K562 (cell line): ENCODE measurements around the gene SMOC2.

ENCODE experiments used
- ARNT ChIP-seq, 2 experiments: fragments of 450-650 bp; IDR thresholded peaks; 2 replicates each; pipeline ENCODE4 v1.6.1; 2016; ENCODE audit warnings: mild to moderate bottlenecking in 1 of 2
- CHD2 ChIP-seq: IDR thresholded peaks from 2 replicates; pipeline ENCODE4 v1.6.1; 2011; ENCODE audit warnings: low read depth, low read length
- KHSRP ChIP-seq: fragments of 450-650 bp; IDR thresholded peaks from 2 replicates; pipeline ENCODE4 v1.6.1; 2017
- ZKSCAN8 ChIP-seq: fragments of 200-800 bp; sonication (Bioruptor generic); IDR thresholded peaks from 2 replicates; pipeline ENCODE4 v1.6.1; 2016; ENCODE audit warnings: missing genetic modification characterization, missing compliant biosample characterization
- TF ChIP-seq, protein P1 (sequence below), 3 experiments: IDR thresholded peaks in 2 of 3; conservative IDR thresholded peaks in 1 of 3; 2 replicates each; pipeline ENCODE4 v1.5.1; 2011 to 2012; ENCODE audit warnings: low read length in 3 of 3, mild to moderate bottlenecking in 3 of 3, control low read depth in 2 of 3, improper control_type of control experiment in 1 of 3, inconsistent platforms in 1 of 3, low read depth in 1 of 3, mixed read lengths in 1 of 3, moderate library complexity in 1 of 3; ENCODE audit not compliant: insufficient read depth in 2 of 3

DNA sequence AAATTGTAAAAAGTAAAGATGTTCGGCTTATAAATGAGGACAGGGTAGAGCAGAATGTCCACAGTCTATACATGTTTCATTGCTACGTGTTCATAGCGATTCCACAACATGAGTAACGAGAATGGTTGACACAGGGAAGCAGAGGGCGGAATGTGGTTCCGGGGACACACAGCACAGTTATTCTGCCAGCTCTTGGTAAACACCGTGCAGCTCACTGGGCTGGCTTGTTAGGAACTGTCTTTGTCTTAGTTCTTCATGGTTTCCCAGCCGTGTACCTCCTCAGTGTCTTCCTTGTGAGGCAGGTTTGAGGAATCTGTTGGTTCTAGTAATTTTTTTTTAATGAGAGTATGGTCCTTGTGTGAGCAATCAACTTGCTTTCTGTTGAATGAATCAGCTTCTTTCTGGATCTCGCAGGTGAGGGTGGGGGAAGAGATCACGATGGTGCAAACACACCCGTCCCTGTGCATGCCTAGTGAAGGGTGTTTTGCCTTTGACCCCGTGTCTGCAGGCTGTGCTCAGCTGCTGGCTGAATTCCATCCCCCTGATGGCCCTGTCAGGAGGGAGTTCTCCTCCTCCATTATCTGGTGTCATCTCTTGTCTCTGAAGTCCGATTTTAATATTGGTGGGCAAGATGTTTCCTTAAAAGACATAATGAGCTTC, 168.2 kb downstream of the SMOC2 start:
- TF ChIP-seq CHD2 (no peak), ARNT (IDR thresholded peaks at IDR 0.05) (no peak), KHSRP (no peak), ZKSCAN8 (CRISPR knock-in tag) (no peak)
- TF ChIP-seq, protein P1, sequence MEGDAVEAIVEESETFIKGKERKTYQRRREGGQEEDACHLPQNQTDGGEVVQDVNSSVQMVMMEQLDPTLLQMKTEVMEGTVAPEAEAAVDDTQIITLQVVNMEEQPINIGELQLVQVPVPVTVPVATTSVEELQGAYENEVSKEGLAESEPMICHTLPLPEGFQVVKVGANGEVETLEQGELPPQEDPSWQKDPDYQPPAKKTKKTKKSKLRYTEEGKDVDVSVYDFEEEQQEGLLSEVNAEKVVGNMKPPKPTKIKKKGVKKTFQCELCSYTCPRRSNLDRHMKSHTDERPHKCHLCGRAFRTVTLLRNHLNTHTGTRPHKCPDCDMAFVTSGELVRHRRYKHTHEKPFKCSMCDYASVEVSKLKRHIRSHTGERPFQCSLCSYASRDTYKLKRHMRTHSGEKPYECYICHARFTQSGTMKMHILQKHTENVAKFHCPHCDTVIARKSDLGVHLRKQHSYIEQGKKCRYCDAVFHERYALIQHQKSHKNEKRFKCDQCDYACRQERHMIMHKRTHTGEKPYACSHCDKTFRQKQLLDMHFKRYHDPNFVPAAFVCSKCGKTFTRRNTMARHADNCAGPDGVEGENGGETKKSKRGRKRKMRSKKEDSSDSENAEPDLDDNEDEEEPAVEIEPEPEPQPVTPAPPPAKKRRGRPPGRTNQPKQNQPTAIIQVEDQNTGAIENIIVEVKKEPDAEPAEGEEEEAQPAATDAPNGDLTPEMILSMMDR (IDR thresholded peaks at IDR 0.05 in 2 of 3, conservative IDR thresholded peaks at IDR 0.05 in 1 of 3; ENCODE audit: insufficient read depth in 2 of 3, low read depth in 1 of 3, low read length in 3 of 3): no peak
